Prostate gland (tissue), 2 donors: ENCODE results near the gene SH3TC2.

ENCODE experiments used
- CTCF ChIP-seq, 4 experiments: fragments of 200-600 bp in 2 of 4; fragments of 450-650 bp in 2 of 4; sonication (generic) in 2 of 4; IDR thresholded peaks; 1 replicate in 3 of 4; 2 replicates in 1 of 4; pipeline ENCODE4 v1.5.1; 2016 to 2019; ENCODE audit warnings: antibody characterized with exemption in 4 of 4, mild to moderate bottlenecking in 2 of 4, moderate library complexity in 2 of 4
- POLR2A ChIP-seq: fragments of 450-650 bp; IDR thresholded peaks from one replicate; pipeline ENCODE4 v1.6.1; 2016; ENCODE audit warnings: antibody characterized with exemption, mild to moderate bottlenecking
- POLR2AphosphoS5 ChIP-seq: sonication (generic); formaldehyde crosslinking; IDR thresholded peaks from one replicate; pipeline ENCODE4 v1.6.1; 2017; ENCODE audit warnings: antibody characterized with exemption

GRCh38 chr5:148978370-148979082 is 84.3 kb downstream of the SH3TC2 start:
- no peak for TF ChIP-seq POLR2A
- no peak for TF ChIP-seq CTCF (IDR thresholded peaks at IDR 0.05)
- TF ChIP-seq POLR2AphosphoS5 = no peak
